ENCODE measurements around the gene HNMT. TPM values are rescaled to one million over a fixed set of nuclear protein-coding genes. Genes with fewer than 3 reads are reported as not detected.

The HNMT gene
- total and polyA plus RNA-seq, 2 of the 8 experiments (the other 6 are each of a cell fraction or from before 2014, with no cell fraction given) = 1.6 to 3.6 TPM

DNA sequence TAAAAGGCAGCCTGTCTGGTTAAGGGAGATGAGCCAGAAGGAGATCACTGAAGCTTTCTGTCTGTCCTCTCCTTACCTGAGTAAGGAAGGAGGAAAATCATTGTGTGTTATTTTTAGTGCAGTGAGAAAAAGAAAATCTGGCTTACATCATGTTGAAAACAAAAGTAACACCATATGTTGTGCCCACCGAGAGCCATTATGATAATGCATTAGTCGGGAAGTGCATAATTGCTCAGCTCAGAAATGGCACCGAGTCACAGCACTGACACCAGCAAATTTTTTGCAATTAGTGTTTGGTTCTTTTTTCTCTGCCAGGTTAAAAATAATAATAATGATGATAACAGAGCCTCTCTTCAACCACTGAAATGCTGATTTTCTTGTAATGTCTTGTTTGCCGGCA, 46.6 kb downstream of the HNMT start:
- CTCF ChIA-PET (ENCODE audit: partially characterized antibody) = no interaction called here
- POLR2A ChIA-PET (ENCODE audit: partially characterized antibody) = no interaction called here
- FAIRE-seq (no peak), DNase-seq (ENCODE audit: low read depth in 1 of 2, low spot score in 2 of 2) (no peak)
- H3K4me1 ChIP-seq (replicated peaks in 1 of 4; ENCODE audit: control insufficient read depth in 3 of 4, insufficient read depth in 4 of 4, low read length in 3 of 4) = no peaks in the 10 kb centered on the region
- peaks cover 0 to 1% (median 0%) of the 10 kb centered on the region in 4 experiments; a peak in 1 of 7 replicates for H3K27me3 ChIP-seq (replicated peaks in 1 of 4; ENCODE audit: control insufficient read depth in 3 of 4, extremely low read depth in 1 of 4, insufficient read depth in 3 of 4, low read length in 3 of 4)
- no peaks in the 10 kb centered on the region for H4K20me1 ChIP-seq (replicated peaks in 1 of 2; ENCODE audit: control insufficient read depth in 1 of 2, insufficient read depth in 2 of 2, low read length in 2 of 2)
- no peak overlapping the region for H3K27ac ChIP-seq (ENCODE audit: low read depth, low read length)
- H3K56ac ChIP-seq (replicated peaks; ENCODE audit: insufficient read length, low read depth, low read length) = no peak overlapping the region
- no peak overlapping the region for H3K4me3 ChIP-seq (ENCODE audit: extremely low read depth in 1 of 4, insufficient read depth in 2 of 4, low read depth in 3 of 4, low read length in 4 of 4)
- no peak overlapping the region for H2BK12ac ChIP-seq (ENCODE audit: low read depth, low read length)
- H4K91ac ChIP-seq (replicated peaks; ENCODE audit: insufficient read length, low read length) = no peak overlapping the region
- no peak overlapping the region for H2BK120ac ChIP-seq (replicated peaks; ENCODE audit: low read depth, low read length)
- H3K4me2 ChIP-seq (ENCODE audit: insufficient read depth in 1 of 2, low read depth in 2 of 2, low read length in 2 of 2) = no peak overlapping the region
- 98% methylated on average over 4 of the region's 4 CpGs; no CpG with 5 or more reads in 1 of the 2 experiments for WGBS, 2 experiments (ENCODE audit: extremely low coverage in 1 of 2, insufficient coverage in 1 of 2, insufficient read length in 1 of 2, insufficient replicate concordance in 2 of 2, low coverage in 1 of 2, low lambda C conversion rate in 2 of 2, missing lambda C conversion rate in 1 of 2)
- no peaks in the 10 kb centered on the region for H3K79me1 ChIP-seq (ENCODE audit: low read depth, low read length)
- no peak overlapping the region for H2AFZ ChIP-seq (ENCODE audit: low read length)
- no peak overlapping the region for H3K18ac ChIP-seq (ENCODE audit: extremely low read depth, low read length)
- H3K23ac ChIP-seq (ENCODE audit: insufficient read length) = no peak overlapping the region
- H3K9me3 ChIP-seq (ENCODE audit: insufficient read depth in 2 of 2, low read depth in 1 of 2, low read length in 1 of 2) = no peaks in the 10 kb centered on the region
- H3K9ac ChIP-seq (replicated peaks in 1 of 4; ENCODE audit: extremely low read depth in 1 of 4, low read depth in 3 of 4, low read length in 3 of 4) = no peak overlapping the region
- no peaks in the 10 kb centered on the region for H3K79me2 ChIP-seq (ENCODE audit: control insufficient read depth in 1 of 2, insufficient read depth in 2 of 2, low read length in 2 of 2)
- H3K14ac ChIP-seq (ENCODE audit: insufficient read length) = no peak overlapping the region
- no peaks in the 10 kb centered on the region for H3K36me3 ChIP-seq (ENCODE audit: control insufficient read depth in 2 of 4, insufficient read depth in 4 of 4, low read length in 3 of 4)
- no peak overlapping the region for H4K8ac ChIP-seq (ENCODE audit: extremely low read depth, insufficient read depth, low read length)
- H2BK20ac ChIP-seq (ENCODE audit: low read length) = no peak overlapping the region
- no peak overlapping the region for H2BK5ac ChIP-seq (ENCODE audit: low read depth, low read length)
- H4K5ac ChIP-seq (ENCODE audit: insufficient read length, low read depth, low read length) = no peak overlapping the region
- H3K4ac ChIP-seq (replicated peaks; ENCODE audit: insufficient read length, low read depth, low read length) = no peak overlapping the region
- no peaks in the 10 kb centered on the region for H3K23me2 ChIP-seq (ENCODE audit: low read depth, low read length)
- no peak overlapping the region for H2AK5ac ChIP-seq (ENCODE audit: low read depth, low read length)
- no peak overlapping the region for H2BK15ac ChIP-seq (ENCODE audit: low read length)
- no peak for TF ChIP-seq MAFK (IDR thresholded peaks at IDR 0.05; ENCODE audit: low read depth, low read length)
- TF ChIP-seq TBP (IDR thresholded peaks at IDR 0.05; ENCODE audit: low read depth, low read length) = no peak
- TF ChIP-seq, protein P1, sequence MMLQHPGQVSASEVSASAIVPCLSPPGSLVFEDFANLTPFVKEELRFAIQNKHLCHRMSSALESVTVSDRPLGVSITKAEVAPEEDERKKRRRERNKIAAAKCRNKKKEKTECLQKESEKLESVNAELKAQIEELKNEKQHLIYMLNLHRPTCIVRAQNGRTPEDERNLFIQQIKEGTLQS (IDR thresholded peaks at IDR 0.05; ENCODE audit: insufficient read depth, low read depth, low read length) = no peak
- no peak for TF ChIP-seq CHD1 (IDR thresholded peaks at IDR 0.05; ENCODE audit: low read depth, low read length)
- TF ChIP-seq PHF8 (conservative IDR thresholded peaks at IDR 0.05; ENCODE audit: low read depth, low read length) = no peak
- TF ChIP-seq, protein P2, sequence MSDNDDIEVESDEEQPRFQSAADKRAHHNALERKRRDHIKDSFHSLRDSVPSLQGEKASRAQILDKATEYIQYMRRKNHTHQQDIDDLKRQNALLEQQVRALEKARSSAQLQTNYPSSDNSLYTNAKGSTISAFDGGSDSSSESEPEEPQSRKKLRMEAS (IDR thresholded peaks at IDR 0.05) = no peak
- TF ChIP-seq SP1 (IDR thresholded peaks at IDR 0.05; ENCODE audit: low read depth, low read length) = no peak
- TF ChIP-seq SAP30 (IDR thresholded peaks at IDR 0.05; ENCODE audit: insufficient read depth, insufficient replicate concordance, low read length) = no peak
- no peak for TF ChIP-seq BRCA1 (IDR thresholded peaks at IDR 0.05; ENCODE audit: low read depth, low read length)
- TF ChIP-seq EP300 (IDR thresholded peaks at IDR 0.05; ENCODE audit: borderline replicate concordance in 1 of 2, low read depth in 2 of 2, low read length in 2 of 2) = no peak
- no peak for TF ChIP-seq HDAC2 (IDR thresholded peaks at IDR 0.05; ENCODE audit: borderline replicate concordance in 1 of 2, low read depth in 2 of 2, low read length in 2 of 2)
- no peak for TF ChIP-seq GTF2F1 (IDR thresholded peaks at IDR 0.05; ENCODE audit: borderline replicate concordance, low read depth, low read length)
- TF ChIP-seq SIX5 (IDR thresholded peaks at IDR 0.05; ENCODE audit: low read depth, low read length) = no peak
